HG02678 (cell line): ENCODE results near the gene RAP1GDS1.
"Not testable (repeated sequence)": the region's sequence is repeated elsewhere in the genome, so short reads cannot be mapped to it uniquely, and the experiment has no call there.

Experiments
- ATAC-seq: cut with Tn5 transposase; IDR thresholded peaks from one replicate; pipeline ENCODE4 v1.9.1; 2021; ENCODE audit warnings: mild to moderate bottlenecking, moderate library complexity; ENCODE audit not compliant: unreplicated experiment

RAP1GDS1 gene

DNA sequence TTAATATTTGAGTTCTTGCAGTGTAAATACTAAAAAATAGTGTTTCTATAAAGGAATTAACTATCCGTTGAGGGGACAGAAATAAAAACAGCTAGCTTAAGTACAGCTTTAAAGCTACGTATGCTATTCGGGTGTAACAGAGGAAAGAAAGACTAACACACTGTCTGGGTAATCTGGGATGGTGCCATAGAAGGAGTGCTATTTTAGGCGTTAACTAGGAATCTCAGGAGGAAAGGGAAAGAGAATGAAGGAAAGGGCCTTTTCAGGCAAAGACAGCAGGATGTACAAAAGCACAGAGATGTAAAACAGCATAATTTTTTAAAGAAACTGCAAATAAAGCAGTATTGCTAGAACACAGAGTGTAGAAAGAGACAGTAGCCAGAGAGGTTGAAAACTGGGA is 161.8 kb downstream of the RAP1GDS1 start:
- no peak for ATAC-seq

DNA sequence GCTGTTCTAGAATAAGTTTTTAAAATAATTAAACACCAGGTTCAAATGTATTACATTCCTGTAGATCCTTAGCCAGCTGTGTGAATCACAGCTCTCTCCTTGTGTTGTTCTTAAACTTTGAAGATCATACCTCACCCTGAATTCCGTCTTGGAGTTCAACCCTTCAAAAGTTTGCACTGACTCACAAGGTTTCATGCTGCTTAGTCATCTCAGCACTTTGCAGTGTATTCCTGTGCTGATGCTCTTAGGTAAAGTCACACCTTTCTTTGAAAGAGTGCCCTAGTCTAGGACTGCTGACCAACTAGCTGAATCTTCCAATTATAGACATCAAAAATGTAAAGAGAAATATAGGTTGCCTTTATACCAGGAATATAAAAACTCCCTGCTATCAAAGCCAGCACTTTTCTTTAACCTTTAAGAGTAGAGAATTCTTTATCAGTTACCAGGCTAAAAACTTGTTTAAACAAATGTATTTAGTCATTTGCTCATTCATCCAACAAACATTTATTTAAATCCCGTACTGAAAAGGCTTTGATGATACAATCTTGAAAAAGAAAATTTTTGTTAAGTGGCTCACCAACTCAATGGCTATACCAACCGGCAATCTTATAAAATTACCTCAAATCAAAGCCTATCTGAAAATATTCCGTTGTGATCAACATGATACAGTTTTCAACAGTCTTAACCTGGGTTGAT is 169.7 kb downstream of the RAP1GDS1 start:
- no peak for ATAC-seq

DNA sequence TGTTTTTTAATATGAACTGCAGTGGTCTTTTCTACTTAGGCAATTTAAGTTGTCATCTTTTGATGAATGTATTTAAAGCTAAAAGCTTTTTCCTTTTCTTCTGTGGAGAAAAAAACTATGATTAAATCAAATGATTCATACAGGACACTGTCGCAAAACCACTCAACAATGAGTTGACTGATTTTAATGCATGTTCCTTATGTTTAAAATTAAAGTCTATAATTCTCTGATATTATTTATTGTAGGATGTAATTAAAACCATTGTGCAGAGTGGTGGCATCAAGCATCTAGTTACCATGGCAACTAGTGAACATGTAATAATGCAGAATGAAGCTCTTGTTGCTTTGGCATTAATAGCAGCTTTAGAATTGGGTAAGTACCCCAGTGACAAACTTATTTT is 172.5 kb downstream of the RAP1GDS1 start:
- ATAC-seq: no peak

DNA sequence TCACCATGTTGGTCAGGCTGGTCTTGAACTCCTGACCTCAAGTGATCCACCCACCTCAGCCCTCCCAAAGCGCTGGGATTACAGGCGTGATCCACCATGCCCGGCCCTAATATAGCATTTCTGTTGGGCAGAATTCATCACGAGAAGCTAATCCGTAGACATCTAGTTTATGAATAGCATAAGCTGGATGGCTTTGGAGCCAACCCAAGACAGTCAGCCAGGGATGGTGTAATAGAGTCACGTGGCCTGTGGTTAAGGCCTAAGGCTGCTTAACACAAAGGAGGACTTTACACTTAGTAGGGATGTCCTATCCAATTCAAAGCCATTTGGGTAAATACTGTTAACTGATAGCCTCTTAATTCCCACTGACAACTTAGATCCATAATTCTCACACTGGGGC is 173.6 kb downstream of the RAP1GDS1 start:
- no peak for ATAC-seq

DNA sequence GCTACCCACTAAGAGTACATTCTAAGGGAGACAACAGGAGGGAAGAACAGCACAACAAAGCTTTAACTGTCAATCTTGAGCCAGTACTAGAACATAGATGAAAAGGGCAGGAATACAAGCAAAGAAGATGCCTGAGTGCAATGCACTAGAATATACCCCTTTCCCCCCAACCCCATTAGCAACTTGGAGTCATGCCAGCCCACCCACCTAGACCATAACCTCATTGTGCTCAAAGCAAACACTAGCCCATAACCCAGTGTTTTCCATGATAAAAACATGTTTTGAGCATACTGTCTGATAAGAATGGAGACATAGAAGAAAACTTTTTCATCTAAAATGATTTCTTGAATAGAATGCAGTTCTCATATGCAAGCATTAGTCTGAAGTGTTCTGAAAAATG is 183.2 kb downstream of the RAP1GDS1 start:
- ATAC-seq: no peak

DNA sequence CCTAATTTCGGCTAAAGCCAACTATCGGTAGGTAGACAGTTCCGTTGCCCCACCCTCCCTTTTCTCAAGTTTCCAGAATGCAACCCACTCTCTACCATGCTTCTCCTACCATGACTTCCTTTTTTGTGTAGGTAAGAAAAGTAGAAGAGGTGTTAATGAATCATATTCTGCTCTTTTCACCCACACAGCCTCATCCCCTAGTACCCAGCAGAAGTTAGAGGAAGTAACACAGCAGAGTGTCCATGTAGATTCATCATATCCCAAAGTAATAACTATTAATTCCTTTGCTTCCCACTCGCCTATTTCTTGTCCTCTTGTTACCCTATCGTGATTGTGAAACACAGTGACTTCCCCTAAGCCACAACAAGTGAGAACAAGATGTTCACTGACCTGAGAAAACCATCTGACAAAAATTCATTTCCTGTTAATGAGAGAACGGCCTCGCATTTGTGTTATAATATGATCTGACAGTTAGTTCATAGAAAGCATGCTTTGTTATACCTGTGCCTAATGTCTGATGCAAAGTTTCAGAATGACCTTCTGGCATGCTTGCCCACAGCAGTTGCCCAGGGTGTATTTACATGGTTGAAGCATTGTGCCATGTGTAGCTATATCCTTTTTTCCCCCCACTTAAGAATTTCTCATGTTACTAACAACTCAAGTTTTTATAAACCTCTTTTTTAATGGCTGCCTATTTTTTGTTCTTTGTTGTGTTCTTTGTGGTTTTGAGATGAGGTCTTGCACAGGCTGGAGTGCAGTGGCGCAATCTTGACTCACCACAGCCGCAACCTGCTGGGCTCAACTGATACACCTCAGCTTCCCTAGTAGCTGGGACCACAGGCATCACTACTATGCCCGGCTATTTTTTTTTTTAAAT is 185.6 kb downstream of the RAP1GDS1 start:
- ATAC-seq: peak; percentile 70

DNA sequence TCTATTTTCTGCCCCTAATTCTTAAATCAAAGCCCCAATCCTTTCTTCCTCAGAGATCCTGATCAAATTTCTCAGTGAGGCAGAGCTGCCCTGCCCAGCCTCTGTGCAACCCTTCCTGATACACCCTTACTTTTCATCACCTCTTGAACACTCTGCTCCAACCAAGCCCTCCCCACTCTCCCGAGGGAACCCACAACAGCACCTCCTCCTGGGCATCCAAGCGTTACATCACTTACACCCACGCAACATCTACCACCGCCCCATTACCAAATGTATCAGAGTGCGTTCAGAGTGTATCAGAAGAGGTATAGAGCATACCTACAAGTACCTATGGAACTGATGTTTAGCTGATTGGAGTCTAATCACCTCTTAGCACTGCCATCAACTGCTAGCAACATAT is 186.5 kb downstream of the RAP1GDS1 start:
- no peak for ATAC-seq

DNA sequence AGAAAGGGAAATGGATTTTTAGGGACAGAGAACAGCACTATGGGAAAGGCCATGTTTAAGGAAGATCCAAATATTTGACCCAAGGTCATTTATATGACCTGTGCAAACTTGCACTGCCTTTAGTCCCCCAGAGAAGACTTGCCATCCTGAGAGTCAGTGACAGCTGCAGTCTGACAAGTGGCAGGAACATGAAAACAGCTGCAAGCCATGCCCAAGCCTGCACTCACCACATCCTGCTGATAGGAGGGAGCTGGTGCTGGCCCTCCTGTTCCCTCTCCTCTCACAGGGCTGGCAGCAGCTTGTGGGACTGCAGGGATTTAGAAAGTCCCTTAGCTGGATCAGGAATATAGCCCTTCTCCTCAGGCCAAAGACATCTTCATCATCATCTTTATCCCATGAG is 187.7 kb downstream of the RAP1GDS1 start:
- peak; percentile 35 for ATAC-seq

DNA sequence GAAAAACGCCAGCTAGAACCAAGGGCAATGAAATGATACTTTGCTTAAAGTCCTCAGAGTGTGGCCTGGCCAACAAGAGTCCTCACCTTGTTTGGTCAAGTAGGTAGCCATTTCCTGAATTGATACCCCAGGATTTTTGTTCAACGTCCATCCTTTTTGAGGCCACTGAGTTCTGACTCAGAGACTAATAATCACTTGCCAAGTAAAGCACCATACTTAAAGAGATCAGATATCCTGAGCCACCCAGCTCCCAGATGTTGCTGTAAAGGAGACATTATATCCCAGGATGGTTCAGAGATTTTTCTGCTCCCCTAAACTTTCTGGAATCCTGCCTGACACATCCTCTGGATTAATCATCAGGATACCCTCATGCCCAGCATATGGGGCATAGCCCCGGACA is 190.9 kb downstream of the RAP1GDS1 start:
- ATAC-seq: no peak

DNA sequence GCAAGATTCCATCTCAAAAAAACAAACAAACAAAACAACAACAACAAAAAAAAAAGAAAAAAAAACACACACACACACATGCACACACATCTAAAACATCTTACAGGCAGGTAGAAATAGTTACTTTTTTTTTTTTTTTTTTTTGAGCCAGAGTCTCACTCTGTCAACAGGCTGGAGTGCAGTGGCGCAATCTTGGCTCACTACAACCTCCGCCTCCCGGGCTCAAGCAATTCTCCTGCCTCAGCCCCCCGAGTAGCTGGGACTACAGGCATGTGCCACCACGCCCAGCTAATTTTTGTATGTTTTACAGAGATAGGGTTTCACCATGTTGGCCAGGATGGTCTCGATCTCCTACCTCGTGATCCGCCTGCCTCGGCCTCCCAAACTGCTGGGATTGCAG is 196.2 kb downstream of the RAP1GDS1 start:
- ATAC-seq: not testable (repeated sequence)

DNA sequence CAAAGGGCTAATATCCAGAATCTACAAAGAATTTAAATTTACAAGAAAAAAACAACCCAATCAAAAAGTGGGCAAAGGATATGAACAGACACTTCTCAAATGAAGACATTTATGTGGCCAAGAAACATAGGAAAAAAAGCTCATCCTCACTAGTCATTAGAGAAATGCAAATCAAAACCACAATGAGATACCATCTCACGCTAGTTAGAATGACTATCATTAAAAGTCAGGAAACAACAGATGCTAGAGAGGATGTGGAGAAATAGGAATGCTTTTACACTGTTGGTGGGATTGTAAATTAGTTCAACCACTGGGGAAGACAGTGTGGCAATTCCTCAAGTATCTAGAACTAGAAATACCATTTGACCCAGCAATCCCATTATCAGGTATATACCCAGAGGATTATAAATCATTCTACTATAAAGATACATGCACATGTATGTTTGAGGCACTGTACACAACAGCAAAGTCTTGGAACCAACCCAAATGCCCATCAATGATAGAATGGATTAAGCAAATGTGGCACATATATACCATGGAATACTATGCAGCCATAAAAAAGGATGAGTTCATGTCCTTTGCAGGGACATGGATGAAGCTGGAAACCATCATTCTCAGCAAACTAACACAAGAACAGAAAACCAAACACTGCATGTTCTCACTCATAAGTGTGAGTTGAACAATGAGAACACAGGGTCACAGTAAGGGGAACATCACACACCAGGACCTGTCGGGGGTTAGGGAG is 200.1 kb downstream of the RAP1GDS1 start:
- ATAC-seq: not testable (repeated sequence)

DNA sequence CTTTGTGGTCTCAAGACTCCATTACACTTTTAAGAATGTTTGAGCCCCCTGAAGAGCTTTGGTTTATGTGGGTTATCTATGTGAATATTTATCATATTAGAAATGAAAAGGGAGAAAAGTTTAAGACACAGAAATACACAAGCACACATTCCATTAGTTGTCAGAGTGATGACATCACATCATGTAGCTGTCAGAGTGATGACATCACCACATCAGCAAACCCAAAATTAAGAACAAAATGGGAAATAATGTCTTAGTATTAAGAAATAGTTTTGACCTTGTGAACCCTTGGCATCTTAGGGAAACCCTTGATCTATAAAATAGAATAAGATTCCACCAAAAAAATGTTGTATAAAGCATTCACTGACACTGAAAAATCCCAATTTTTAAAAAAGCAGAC is 201.3 kb downstream of the RAP1GDS1 start:
- no peak for ATAC-seq

DNA sequence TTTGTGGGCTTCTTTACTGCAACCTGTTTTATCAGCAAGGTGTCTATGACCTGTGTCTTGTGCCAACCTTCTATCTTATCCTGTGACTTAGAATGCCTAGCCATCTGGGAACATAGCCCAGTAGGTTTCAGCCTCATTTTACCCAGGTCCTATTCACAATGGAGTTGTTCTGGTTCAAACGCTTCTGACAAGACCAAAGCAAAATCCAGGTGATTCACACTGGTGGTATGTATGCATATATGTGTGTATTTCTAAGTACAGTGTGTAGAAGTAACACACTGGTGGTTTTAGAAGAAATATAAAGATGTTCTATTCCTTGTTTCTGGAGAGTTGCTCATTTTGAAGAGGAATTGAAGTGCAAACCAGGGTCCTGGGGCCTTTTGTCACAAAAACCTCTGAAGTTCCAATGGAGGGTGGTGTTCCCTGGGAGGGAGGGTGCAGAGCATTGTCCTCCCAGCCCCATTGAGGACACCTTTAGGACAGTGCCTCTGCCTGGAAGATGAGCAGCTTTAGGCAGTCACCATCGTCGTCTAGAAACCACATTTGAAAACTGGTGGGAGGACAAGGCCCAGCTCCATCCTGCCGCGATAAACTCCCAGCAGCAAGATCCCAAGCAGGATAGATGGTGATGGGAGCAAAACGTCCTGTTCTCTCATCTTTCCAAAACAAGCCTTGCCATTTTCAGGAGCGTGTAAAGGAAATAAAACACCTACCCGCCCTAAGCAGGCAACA is 205.8 kb downstream of the RAP1GDS1 start:
- no peak for ATAC-seq

DNA sequence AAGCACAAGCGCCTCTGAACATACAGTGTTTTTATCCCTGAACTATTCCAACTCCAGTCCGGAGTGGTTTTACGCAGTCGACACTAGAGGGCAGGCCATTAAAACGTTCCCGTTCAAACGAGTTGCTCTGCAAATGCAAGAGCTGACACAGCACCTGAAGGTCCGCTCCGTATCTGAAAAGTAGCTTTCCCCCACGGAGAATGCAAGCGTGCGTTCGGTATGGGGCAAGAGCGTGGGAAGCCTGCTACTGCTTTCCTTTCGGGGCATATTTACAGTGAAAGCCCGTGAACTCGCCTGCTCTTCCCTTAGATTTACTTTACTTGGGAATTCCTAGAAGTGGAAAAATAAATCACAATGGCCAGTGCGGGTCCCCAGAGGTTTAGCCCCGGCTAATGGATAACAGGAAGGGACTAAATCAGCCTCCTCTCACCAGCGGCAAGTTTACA is 206.5 kb downstream of the RAP1GDS1 start:
- peak; percentile 96 for ATAC-seq

DNA sequence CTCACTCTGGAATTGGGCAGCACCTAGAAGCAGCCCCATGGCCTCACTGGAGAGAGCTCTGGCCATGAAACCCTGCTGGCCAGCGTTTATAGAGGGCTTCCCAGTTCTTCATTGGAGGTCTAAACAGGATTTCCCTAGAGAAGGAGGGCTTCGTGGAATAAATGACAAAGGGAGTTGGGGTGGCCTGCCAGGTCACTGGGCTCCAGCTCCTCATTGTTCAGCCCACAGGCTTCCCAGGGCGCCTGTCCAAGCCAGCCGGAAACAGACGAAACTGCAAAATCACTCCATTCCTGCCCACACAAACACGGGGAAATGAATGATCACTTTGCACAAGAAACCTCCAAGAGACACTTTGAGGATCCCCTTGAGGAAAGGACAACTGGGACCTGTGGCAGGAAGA is 207.5 kb downstream of the RAP1GDS1 start:
- no peak for ATAC-seq

DNA sequence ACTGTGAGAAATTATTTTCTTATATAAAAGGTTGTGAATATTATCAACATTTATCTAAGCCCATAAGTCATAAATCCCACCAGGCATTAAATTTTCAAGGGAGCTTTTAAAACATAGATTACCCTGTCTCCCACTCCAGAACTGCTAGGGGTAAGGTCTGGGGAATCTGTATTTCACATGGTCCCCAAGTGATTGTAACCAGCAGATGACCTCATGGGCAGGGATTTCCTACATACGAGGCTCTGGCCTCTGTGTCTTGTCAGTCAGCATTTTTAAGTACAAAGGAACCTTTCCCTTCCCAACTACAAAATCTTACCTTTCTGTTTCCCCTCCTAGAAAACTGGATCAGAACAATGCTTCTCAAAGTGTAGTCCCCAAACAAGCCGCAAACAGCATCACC is 208.6 kb downstream of the RAP1GDS1 start:
- no peak for ATAC-seq

DNA sequence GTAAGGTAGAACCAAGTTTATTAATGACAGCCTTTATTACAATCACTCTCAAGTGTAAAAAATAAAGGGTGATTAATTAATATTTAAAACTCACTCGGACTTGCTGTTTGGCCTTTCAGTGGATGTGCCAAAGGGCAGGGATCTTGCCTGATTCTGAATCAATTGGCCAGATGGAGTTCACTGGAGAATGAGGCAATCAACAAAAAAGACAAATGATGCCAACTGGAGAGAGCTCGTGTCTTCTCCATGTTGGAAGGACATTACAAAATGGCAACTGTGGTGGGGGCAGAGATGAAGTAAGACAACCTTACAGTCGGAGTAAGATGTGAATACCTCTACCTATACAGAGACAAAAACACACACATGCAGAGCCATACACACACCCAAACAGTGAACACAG is 209.2 kb downstream of the RAP1GDS1 start:
- ATAC-seq: no peak

DNA sequence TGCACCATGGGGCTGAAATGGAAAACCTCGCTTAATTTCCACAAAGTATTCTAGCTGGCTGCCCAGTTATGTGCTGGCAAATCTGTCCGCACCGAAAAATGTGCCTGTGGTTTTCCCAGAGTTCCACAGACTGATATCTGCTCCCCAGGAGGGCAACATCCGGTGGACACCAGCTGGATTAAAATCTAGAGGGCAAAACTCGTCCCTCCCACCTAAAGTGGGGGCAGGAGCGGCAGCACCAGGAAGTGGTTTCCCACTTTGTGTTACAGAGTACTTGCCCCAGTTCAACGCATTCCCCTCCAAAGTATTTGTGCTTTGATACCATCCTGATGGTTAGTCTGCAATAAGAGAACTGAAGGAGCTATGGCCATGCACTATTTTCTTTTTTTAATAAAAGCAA is 209.6 kb downstream of the RAP1GDS1 start:
- ATAC-seq: no peak

DNA sequence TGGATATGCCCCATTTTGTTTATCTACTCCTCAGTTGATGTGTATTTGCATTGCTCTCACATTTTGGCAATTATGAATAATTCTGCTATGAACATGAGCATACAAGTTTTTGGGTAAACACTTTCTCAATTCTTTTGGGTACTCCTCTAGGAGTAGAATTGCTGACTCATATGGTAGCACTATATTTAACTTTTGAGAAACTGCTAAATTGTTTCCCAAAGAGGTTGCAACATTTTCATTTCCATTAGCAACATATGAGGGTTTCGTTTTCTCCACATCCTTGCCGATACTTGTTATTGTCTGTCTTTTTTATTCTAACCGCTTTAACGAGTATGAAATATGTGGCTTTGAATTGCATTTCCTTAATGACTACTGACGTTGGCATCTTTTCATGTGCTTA is 211.9 kb downstream of the RAP1GDS1 start:
- ATAC-seq: no peak

DNA sequence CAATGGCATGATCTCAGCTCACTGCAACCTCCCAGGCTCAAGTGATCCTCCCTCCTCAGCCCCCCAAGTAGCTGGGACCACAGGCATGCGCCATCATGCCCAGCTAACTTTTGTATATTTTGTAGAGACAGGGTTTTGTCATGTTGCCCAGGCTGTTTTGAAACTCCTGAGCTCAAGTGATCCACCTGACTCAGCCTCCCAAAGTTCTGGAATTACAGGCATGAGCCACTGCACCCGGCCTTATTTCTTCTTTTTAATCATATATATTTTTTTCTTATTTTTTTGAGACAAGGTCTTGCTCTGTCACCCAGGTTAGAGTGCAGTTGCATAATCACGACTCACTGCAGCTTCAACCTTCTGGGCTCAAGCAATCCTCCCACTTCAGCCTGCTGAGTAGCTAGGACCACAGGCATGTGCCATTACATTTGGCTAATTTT is 213.2 kb downstream of the RAP1GDS1 start:
- no peak for ATAC-seq

DNA sequence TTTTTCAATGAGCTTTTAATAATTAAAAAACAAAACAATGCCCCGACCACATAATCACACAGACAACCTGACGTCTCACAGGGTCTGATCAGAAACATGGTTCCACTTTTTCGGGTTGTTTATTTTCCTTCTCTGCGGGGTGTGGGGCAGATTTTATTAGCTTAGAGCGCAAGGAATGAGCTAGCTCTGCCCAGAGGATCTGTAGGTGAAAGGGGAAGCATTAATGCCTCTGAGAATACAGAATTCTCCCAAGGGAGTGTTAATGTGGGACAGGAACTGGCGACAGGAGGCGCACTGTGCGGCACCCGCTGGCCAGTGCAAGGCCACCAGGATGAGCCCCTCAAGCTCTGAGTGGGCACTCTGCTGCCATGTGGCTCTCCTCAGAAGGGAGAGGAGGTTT is 215.7 kb downstream of the RAP1GDS1 start:
- no peak for ATAC-seq
